A549 (cell line): ENCODE results near the gene PDZD2. TPM values are rescaled to one million over a fixed set of nuclear protein-coding genes. Genes with fewer than 3 reads are reported as not detected.
A peak's percentile ranks its signal among the peaks of the same experiment; 100 is the strongest.

Source experiments
- ATAC-seq, 2 experiments: fragments of 200-7000 bp in 1 of 2; fragments of >200 bp in 1 of 2; cut with Nextera tagmentation in 1 of 2; cut with Tn5 transposase in 1 of 2; 3 replicates each; pipeline versions ENCODE4 v1.8.0 to v1.9.1; 2018 to 2020; ENCODE audit warnings: mild to moderate bottlenecking in 1 of 2, moderate library complexity in 1 of 2
- CTCF ChIA-PET: fragments of 300-600 bp; sonication (Branson Sonifier 250); formaldehyde crosslinking; extraction: SDS; loops from one replicate; lab custom pipeline; 2021; ENCODE audit warnings: antibody characterized with exemption, inconsistent platforms; lab: Yijun Ruan, JAX
- POLR2A ChIA-PET: fragments of 350-600 bp; formaldehyde crosslinking; extraction: SDS; loops from one replicate; lab custom pipeline; 2021; ENCODE audit warnings: antibody characterized with exemption, inconsistent platforms; lab: Yijun Ruan, JAX
- DNase-seq, 2 experiments: peaks; one replicate each; pipeline versions ENCODE4 v3.0.0 to v3.0.0-alpha.2; 2011 to 2016; ENCODE audit warnings: low read depth in 1 of 2, low spot score in 1 of 2
- FAIRE-seq: peaks from 2 replicates; lab custom pipeline; 2011; peaks lifted over from hg19 to GRCh38; lab: Jason Lieb, UNC
- H3K27ac ChIP-seq, 2 experiments: fragments of >200 bp; sonication (Bioruptor Twin); formaldehyde crosslinking; 3 replicates each; pipeline ENCODE4 v1.5.1; 2016 to 2017
- H3K4me1 ChIP-seq: fragments of >200 bp; sonication (Bioruptor Twin); formaldehyde crosslinking; 3 replicates; pipeline ENCODE4 v1.6.1; 2016
- H3K4me2 ChIP-seq: fragments of >200 bp; sonication (Bioruptor Twin); formaldehyde crosslinking; 3 replicates; pipeline ENCODE4 v1.6.1; 2016
- H3K4me3 ChIP-seq: fragments of >200 bp; sonication (Bioruptor Twin); formaldehyde crosslinking; 3 replicates; pipeline ENCODE4 v1.5.1; 2016
- H3K9me3 ChIP-seq: fragments of >200 bp; sonication (Bioruptor Twin); formaldehyde crosslinking; 3 replicates; pipeline ENCODE4 v1.6.1; 2016
- BHLHE40 ChIP-seq: IDR thresholded peaks from 2 replicates; pipeline ENCODE4 v1.6.1; 2012; ENCODE audit warnings: low read depth, low read length, inconsistent platforms
- CBX8 ChIP-seq: fragments of 200-600 bp; sonication (generic); IDR thresholded peaks from 2 replicates; pipeline ENCODE4 v1.6.1; 2016
- CHD4 ChIP-seq: fragments of 200-600 bp; sonication (generic); IDR thresholded peaks from 2 replicates; pipeline ENCODE4 v1.6.1; 2016; ENCODE audit warnings: antibody characterized with exemption, mild to moderate bottlenecking, borderline replicate concordance
- EHF ChIP-seq: fragments of 250-450 bp; sonication (Bioruptor Pico); IDR thresholded peaks from 2 replicates; pipeline ENCODE4 v1.5.0; 2020; ENCODE audit warnings: mild to moderate bottlenecking
- ESRRA ChIP-seq: fragments of 150-350 bp; IDR thresholded peaks from 2 replicates; pipeline ENCODE4 v1.6.1; 2014; ENCODE audit warnings: mild to moderate bottlenecking, low read length, borderline replicate concordance
- GATA3 ChIP-seq: IDR thresholded peaks from 2 replicates; pipeline ENCODE4 v1.6.1; 2012; ENCODE audit warnings: borderline replicate concordance
- HDAC2 ChIP-seq: fragments of 200-600 bp; sonication (generic); IDR thresholded peaks from 2 replicates; pipeline ENCODE4 v1.6.1; 2016
- HMGXB4 ChIP-seq: fragments of 250-450 bp; sonication (Bioruptor Pico); IDR thresholded peaks from 2 replicates; pipeline ENCODE4 v1.5.0; 2021; ENCODE audit warnings: mild to moderate bottlenecking, moderate library complexity, borderline replicate concordance
- HOXA7 ChIP-seq: fragments of 250-450 bp; sonication (Bioruptor Pico); IDR thresholded peaks from 2 replicates; pipeline ENCODE4 v1.5.0; 2020; ENCODE audit warnings: mild to moderate bottlenecking, moderate library complexity
- HOXB13 ChIP-seq: fragments of 250-450 bp; sonication (Bioruptor Pico); IDR thresholded peaks from 2 replicates; pipeline ENCODE4 v1.5.0; 2020; ENCODE audit warnings: low read depth, mild to moderate bottlenecking, moderate library complexity
- HOXB5 ChIP-seq: fragments of 250-450 bp; sonication (Bioruptor Pico); IDR thresholded peaks from 2 replicates; pipeline ENCODE4 v1.5.0; 2020; ENCODE audit warnings: mild to moderate bottlenecking, moderate library complexity
- KDM1A ChIP-seq: fragments of 200-600 bp; sonication (generic); IDR thresholded peaks from 2 replicates; pipeline ENCODE4 v1.6.1; 2016; ENCODE audit warnings: low read depth, mild to moderate bottlenecking
- KDM5A ChIP-seq: fragments of 200-600 bp; sonication (generic); IDR thresholded peaks from 2 replicates; pipeline ENCODE4 v1.6.1; 2016; ENCODE audit warnings: antibody characterized with exemption, mild to moderate bottlenecking
- MAFK ChIP-seq: fragments of 450-650 bp; IDR thresholded peaks from 2 replicates; pipeline ENCODE4 v1.6.1; 2014; ENCODE audit not compliant: partially characterized antibody
- MAX ChIP-seq: IDR thresholded peaks from 2 replicates; pipeline ENCODE4 v1.6.1; 2012
- MAZ ChIP-seq: fragments of 150-350 bp; IDR thresholded peaks from 2 replicates; pipeline ENCODE4 v1.6.1; 2014; ENCODE audit warnings: antibody characterized with exemption, low read depth, low read length, borderline replicate concordance
- MYC ChIP-seq: IDR thresholded peaks from 2 replicates; pipeline ENCODE4 v1.6.1; 2012; ENCODE audit warnings: mild to moderate bottlenecking, inconsistent platforms, low read length, improper control_type of control experiment, borderline replicate concordance
- NPAS2 ChIP-seq: fragments of 250-450 bp; sonication (Bioruptor Pico); IDR thresholded peaks from 2 replicates; pipeline ENCODE4 v1.8.0; 2022; ENCODE audit warnings: mild to moderate bottlenecking, moderate library complexity, borderline replicate concordance
- NR3C1 ChIP-seq: fragments of >200 bp; sonication (Bioruptor Twin); formaldehyde crosslinking; IDR thresholded peaks from 3 replicates; pipeline ENCODE4 v1.6.1; 2017
- PBX3 ChIP-seq: IDR thresholded peaks from 2 replicates; pipeline ENCODE4 v1.6.1; 2012
- PHF8 ChIP-seq: fragments of 200-600 bp; sonication (generic); IDR thresholded peaks from 2 replicates; pipeline ENCODE4 v1.6.1; 2016; ENCODE audit warnings: low read depth, mild to moderate bottlenecking, antibody characterized with exemption, moderate library complexity, borderline replicate concordance
- POLR2A ChIP-seq: IDR thresholded peaks from 2 replicates; pipeline ENCODE4 v1.6.1; 2012; ENCODE audit warnings: mild to moderate bottlenecking, low read length
- POLR2AphosphoS2 ChIP-seq: conservative IDR thresholded peaks from 2 replicates; pipeline ENCODE4 v1.6.1; 2012; ENCODE audit warnings: low read length, improper control_type of control experiment, inconsistent platforms
- RAD21 ChIP-seq, 2 experiments: fragments of >200 bp in 1 of 2; sonication (Bioruptor Twin) in 1 of 2; formaldehyde crosslinking in 1 of 2; IDR thresholded peaks in 1 of 2; conservative IDR thresholded peaks in 1 of 2; 2 replicates in 1 of 2; 3 replicates in 1 of 2; pipeline ENCODE4 v1.6.1; 2012 to 2018; ENCODE audit warnings: inconsistent platforms in 1 of 2
- RARB ChIP-seq: fragments of 250-450 bp; sonication (Bioruptor Pico); IDR thresholded peaks from 2 replicates; pipeline ENCODE4 v1.8.0; 2021; ENCODE audit warnings: mild to moderate bottlenecking, moderate library complexity
- RCOR1 ChIP-seq: fragments of 150-350 bp; IDR thresholded peaks from 2 replicates; pipeline ENCODE4 v1.6.1; 2014; ENCODE audit warnings: antibody characterized with exemption, low read length, low read depth
- RNF2 ChIP-seq: fragments of 200-600 bp; sonication (generic); IDR thresholded peaks from 2 replicates; pipeline ENCODE4 v1.6.1; 2016; ENCODE audit warnings: low read depth, mild to moderate bottlenecking, antibody characterized with exemption, moderate library complexity, borderline replicate concordance
- SREBF2 ChIP-seq: fragments of 450-650 bp; IDR thresholded peaks from 2 replicates; pipeline ENCODE4 v1.6.1; 2014; ENCODE audit warnings: mild to moderate bottlenecking, moderate library complexity
- ZC3H11A ChIP-seq: fragments of 450-650 bp; IDR thresholded peaks from 2 replicates; pipeline ENCODE4 v1.6.1; 2014; ENCODE audit warnings: antibody characterized with exemption, mild to moderate bottlenecking
- ZFP36 ChIP-seq: fragments of 450-650 bp; IDR thresholded peaks from 2 replicates; pipeline ENCODE4 v1.6.1; 2014; ENCODE audit warnings: borderline replicate concordance; ENCODE audit not compliant: partially characterized antibody
- ZNF302 ChIP-seq: fragments of 250-450 bp; sonication (Bioruptor Pico); IDR thresholded peaks from 2 replicates; pipeline ENCODE4 v1.9.0; 2021; ENCODE audit warnings: inconsistent platforms, mild to moderate bottlenecking, moderate library complexity
- ZSCAN20 ChIP-seq: fragments of 250-450 bp; sonication (Bioruptor Pico); IDR thresholded peaks from 2 replicates; pipeline ENCODE4 v1.8.0; 2022; ENCODE audit warnings: mild to moderate bottlenecking, moderate library complexity
- WGBS: methylation state at CpG from one replicate; pipeline ENCODE4 v1.1.6; 2017; ENCODE audit errors: missing lambda C conversion rate; 5-methylcytosine and 5-hydroxymethylcytosine counted together
- polyA plus RNA-seq, 4 experiments: library from polyadenylated mRNA; depleted of rRNA in 3 of 4; stranded (reverse); fragments of >200 nt; fragmentation: RNase III in 1 of 4; extraction: RNeasy Plus Mini Kit Qiagen cat#74134 plus additional on column Dnase treatment in 1 of 4; gene quantifications; 2 replicates in 3 of 4; 3 replicates in 1 of 4; pipeline ENCODE4 v1.2.3, GENCODE V29; 2011 to 2017

Gene PDZD2
- polyA plus RNA-seq, 2 of the 4 experiments (the other 2 are of a cell fraction) = 0.06 to 0.09 TPM

GRCh38 chr5:31711363-31711762, 72.4 kb downstream of the PDZD2 start:
- no peak overlapping the region for H3K4me3 ChIP-seq
- no peaks in the 10 kb centered on the region for H3K9me3 ChIP-seq
- ATAC-seq (no peak), DNase-seq (no peak), FAIRE-seq (no peak)
- ChIA-PET POLR2A (no interaction called here), CTCF (no interaction called here)
- H3K4me1 ChIP-seq = no peaks in the 10 kb centered on the region
- no peak for TF ChIP-seq SREBF2
- no peak for TF ChIP-seq HOXB13 (CRISPR knock-in tag)
- TF ChIP-seq PBX3 = no peak
- no peak for TF ChIP-seq KDM5A
- no peak for TF ChIP-seq MAX
- no peak for TF ChIP-seq HOXB5 (CRISPR knock-in tag)
- no peak for TF ChIP-seq ZNF302
- no peak for TF ChIP-seq HOXA7 (CRISPR knock-in tag)
- no peak for TF ChIP-seq NPAS2
- TF ChIP-seq ZC3H11A = no peak
- no peak for TF ChIP-seq POLR2AphosphoS2
- TF ChIP-seq EHF = no peak
- no peak for TF ChIP-seq POLR2A
- no peak for TF ChIP-seq NR3C1
- no peak for TF ChIP-seq HDAC2
- no peak for TF ChIP-seq RAD21 (conservative IDR thresholded peaks at IDR 0.05 in 1 of 2, IDR thresholded peaks at IDR 0.05 in 1 of 2)
- TF ChIP-seq PHF8 = no peak
- no peak overlapping the region for H3K4me2 ChIP-seq
- no peak overlapping the region for H3K27ac ChIP-seq
- 55% methylated on average over 6 of the region's 6 CpGs for WGBS

- Histone ChIP-seq H3K27ac (no peak overlapping the region), H3K9me3 (no peaks in the 10 kb centered on the region), H3K4me2 (no peak overlapping the region), H3K4me3 (no peak overlapping the region), H3K4me1 (no peaks in the 10 kb centered on the region)
- FAIRE-seq (no peak), DNase-seq (no peak), ATAC-seq (no peak)
- CTCF ChIA-PET = interaction anchor here (0.6 kb wide), 1 partner anchor 58 kb away, joined by 3 read pairs; no protein-coding TSS in a partner anchor
- WGBS = 50% methylated on average over 10 of the region's 10 CpGs
- POLR2A ChIA-PET = no interaction called here
- TF ChIP-seq MAFK = peak; percentile 27
- TF ChIP-seq KDM1A = no peak
- TF ChIP-seq ESRRA = no peak
- no peak for TF ChIP-seq RCOR1
Measured at GRCh38 chr5:31711935-31712592, 73.1 kb downstream of the PDZD2 start.

GRCh38 chr5:31717561-31717960, 78.6 kb downstream of the PDZD2 start:
- DNase-seq = no peak
- CTCF ChIA-PET = interaction anchor here (0.7 to 1.1 kb wide), 3 partner anchors 8 to 34 kb away, joined by 3 read pairs; no protein-coding TSS in a partner anchor
- Histone ChIP-seq H3K4me2 (no peak overlapping the region), H3K27ac (no peak overlapping the region), H3K4me3 (no peak overlapping the region), H3K4me1 (no peaks in the 10 kb centered on the region), H3K9me3 (no peaks in the 10 kb centered on the region)
- POLR2A ChIA-PET = no interaction called here
- no peak for FAIRE-seq
- no peak for TF ChIP-seq NR3C1
- no peak for TF ChIP-seq RNF2
- TF ChIP-seq NPAS2 = no peak
- no peak for TF ChIP-seq PBX3
- no peak for TF ChIP-seq CBX8
- no peak for TF ChIP-seq MAX
- no peak for TF ChIP-seq ZSCAN20 (CRISPR knock-in tag)
- no peak for TF ChIP-seq ZNF302
- TF ChIP-seq EHF = no peak
- no peak for TF ChIP-seq CHD4
- TF ChIP-seq RARB = no peak
- TF ChIP-seq MYC = no peak
- TF ChIP-seq HMGXB4 (CRISPR knock-in tag) = no peak
- no peak for TF ChIP-seq GATA3
- TF ChIP-seq MAZ = no peak
- TF ChIP-seq BHLHE40 = no peak
- TF ChIP-seq ZFP36 = no peak
- 64% methylated on average over 6 of the region's 7 CpGs for WGBS
- ATAC-seq = no peak
